ENCODE data around the gene MANBA.

The MANBA gene

DNA sequence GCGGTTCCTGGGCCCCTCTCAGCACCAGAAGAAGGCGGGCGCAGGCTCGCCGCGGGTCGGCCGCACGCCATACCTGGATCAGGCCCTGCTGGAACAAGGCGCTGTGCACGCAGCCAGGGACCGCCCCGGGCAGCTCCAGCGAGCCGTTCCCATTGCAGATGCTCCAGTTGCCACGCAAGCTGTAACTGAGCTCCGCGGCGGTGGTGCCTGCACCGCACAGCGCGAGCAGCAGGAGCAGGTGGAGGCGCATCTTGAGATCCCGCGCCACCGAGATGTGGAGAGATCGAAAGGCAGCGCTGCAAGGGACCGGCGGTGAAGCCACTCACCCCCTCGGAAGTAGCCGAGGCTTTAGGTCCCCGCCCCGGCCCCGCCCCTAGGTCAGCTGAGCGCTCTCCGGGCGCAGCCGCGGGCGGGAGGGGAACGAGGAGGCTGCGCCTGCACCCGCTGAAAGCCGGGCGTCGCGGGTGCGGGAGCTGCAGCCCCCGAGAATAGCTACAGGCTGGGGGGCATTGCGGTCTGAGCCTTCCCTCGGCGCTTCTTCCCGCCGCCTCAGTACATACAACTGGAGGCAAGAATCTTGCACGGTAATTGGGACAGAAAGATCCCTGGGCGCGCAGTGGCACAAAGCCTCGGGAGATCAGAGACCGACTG lies at the start of gene MANBA:
Gene MANBA (minus strand): TSS at position 324 of the 651 bp plus-strand sequence. CDS start 74 bp downstream, at position 250.
- DNase-seq (ENCODE audit: low read depth) = peak; percentile 34

DNA sequence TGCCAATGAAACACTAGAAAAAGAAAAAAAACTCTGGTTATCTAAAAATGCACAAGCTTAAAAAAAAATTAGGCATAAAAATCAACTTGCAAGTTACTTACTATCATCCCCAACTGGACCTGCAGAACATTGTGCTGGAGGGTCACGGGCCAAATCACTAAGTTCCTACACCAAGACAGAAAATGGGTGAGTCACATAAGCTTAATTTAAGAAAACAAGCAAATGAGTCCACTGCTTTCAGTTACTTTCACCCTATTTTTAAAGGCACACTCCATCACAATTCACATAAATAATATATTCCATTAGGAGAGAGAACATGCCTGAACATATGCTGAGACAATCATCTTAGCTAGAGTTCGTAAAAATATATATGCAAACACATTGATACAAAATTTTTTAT lies 48.9 kb upstream of the MANBA start:
- DNase-seq (ENCODE audit: low read depth) = peak; percentile 24

DNA sequence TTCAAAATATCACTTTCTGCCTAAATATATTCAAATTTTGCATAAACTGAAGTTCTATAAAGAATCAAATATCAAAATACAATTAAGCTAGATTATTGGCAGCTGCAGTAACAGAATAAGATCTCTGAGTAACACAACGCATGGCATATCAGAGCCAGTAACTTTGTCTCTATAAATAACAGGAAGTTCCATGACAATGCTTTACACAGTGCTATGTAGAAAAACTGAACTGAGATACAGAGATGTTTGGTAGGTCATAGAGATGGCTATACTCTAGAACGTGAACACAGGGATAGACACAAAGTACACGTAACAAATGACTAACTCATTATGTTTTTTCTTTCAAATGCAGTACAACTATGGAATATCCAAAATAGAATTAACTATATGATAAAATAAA lies 48.4 kb upstream of the MANBA start:
- DNase-seq (ENCODE audit: low read depth) = no peak

DNA sequence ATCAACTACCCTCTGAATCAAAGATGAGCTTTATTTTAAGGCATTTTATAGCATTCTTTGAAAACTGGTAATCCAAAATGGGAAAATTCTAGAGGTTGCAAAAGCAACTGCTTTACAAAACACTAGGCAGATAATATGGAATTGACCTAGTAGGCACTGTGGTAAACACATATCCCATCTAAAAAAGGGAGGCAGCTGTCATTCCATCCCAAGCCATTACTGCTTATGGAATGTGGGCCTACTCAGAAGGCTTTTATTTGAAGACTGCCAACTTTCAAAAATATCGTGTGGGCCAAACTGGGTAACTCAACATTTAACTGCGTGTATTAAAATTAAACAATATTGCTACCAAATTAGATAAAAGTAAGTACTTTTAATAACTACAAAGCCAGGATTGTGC lies 47.2 kb upstream of the MANBA start:
- DNase-seq (ENCODE audit: low read depth) = no peak

DNA sequence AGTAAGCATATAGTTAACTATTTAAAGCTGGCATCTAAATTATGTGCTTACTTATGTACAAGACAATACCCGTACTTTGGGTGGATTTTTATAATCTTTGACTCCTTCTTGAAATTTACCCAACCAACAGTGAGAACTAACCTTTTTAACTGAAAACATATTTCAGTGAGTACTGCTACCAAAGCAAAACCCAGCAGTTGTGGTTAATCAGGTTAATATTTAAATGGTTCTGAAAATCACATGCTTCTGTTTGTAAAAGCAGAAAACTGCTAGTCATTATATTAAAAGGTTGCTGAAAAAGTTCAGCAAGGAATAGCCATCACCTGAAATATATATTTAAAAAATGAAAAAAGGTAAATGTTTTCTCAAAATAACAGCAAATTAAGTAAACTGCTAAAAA lies 46.6 kb upstream of the MANBA start:
- no peak for DNase-seq (ENCODE audit: low read depth)

DNA sequence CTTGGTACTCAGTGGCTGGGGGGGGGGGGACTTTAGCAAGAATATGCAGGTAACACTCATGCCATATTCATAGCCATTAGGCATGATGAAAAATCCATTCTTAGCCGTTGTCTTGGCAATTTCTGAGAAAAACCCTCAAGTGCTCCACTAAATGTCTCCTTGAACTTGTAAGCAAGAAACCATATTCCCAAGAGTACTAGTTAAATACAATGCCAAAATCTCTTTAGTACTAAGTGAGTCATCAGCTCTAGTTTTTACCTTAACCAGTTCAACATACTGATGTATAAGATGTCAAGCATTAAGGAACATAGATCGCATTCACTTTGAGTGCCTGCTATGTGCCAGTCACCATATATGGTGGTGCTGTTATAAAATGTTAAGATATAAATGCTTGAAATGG lies 39.0 kb upstream of the MANBA start:
- DNase-seq (ENCODE audit: low read depth) = peak; percentile 48

DNA sequence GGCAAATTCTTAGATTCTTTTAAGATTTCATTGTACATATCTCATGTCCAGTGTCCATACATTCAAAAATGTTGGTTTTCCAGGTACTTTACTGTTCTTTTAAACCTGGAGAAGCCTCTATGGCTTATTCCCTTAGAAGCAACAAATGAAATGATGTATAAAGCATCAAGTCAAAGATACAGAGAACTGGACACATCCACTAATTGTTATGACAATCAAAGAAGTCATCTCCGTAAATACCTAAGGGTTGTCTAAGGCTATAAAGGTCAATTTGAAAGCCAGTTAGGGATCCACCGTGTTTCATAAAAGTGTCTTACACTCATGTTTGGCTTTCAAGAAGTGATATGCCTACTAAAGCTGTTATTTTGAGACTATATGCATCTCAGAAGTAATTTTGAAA lies 34.2 kb upstream of the MANBA start:
- DNase-seq (ENCODE audit: low read depth) = no peak

DNA sequence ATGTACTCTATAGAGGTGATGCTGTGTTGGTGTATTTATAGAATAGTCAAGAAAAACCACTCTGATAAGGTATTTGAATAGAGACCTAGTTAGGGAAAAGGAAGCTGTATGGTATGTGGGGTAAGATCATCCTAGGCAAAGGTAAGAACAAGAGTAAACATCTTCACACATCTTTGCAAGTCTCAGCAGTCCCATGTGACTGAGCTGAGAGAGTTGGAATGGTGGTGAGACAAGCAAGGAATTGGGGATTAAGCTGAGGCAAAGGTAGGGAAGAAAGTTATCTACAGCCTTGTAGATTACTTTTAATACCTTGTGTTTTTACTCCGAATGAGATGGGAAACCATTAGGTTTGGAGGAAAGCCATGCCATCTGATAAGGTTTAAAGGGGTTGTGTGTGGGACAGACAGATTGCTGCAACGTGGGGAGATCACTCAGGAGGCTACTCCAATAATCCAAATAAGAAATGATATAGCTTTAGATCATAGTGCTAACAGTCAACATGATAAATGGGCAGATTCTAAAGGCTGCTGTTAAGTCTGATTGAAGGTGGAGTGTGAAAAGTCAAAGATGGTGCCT lies 31.7 kb upstream of the MANBA start:
- no peak for DNase-seq (ENCODE audit: low read depth)

DNA sequence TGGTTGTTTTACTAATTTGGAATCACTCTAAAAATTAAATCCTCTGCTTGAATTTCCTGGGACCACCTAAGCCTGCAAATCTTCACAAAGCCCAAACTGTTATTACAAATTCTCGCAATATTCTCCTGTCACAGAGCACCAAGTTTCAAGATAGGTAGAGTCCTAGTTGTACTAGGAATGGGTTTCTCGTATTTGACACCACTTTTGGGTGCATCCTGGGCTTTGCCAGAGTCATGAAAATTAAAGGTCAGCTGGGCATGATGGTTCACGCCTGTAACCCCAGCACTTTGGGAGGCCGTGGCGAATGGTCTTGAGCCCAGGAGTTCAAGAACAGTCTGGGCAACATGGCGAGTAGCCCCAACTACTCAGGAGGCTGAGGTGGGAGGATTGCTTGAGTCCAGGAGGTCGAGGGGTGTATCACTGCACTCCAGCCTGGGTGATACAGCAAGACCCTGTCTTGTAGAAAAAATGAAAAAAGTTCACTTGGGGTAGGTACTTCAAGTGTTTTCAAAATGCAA lies 30.6 kb upstream of the MANBA start:
- DNase-seq (ENCODE audit: low read depth) = no peak

DNA sequence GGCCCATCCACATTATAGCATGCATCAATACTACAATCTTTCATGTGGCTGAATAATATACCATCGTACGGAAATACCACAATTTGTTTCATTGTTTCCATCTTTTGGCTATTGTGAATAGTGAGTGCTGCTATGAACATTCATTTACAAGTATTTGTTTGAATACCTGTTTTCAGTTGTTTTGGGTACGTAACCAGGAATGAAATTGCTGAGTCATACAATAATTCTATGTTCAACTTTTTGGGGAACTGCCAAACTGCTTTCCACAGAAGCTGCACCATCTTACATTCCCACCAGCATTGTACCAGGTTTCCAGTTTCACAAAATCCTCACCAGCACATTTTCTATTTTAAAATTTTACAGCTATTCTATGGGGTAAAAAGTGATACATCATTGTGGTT lies 28.5 kb upstream of the MANBA start:
- peak; percentile 68 for DNase-seq (ENCODE audit: low read depth)

DNA sequence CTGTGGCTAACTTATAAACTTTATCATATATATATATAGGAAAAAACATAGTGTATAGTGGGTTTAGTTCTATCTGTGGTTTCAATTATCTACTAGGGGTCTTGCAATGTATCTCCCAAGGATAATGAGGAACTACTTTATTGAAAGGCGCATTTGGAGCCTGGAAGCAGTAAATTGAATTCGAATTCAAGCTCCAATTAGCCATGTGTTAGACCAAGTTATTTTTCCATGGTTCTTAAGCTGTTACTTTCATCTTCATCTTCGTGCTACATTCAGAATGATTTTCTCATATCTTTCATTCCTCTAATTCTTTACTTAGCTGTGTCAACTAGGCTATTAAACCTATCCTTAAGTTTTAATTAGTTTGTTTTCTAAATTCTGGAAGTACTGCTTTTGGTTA lies 27.2 kb upstream of the MANBA start:
- DNase-seq (ENCODE audit: low read depth) = no peak

DNA sequence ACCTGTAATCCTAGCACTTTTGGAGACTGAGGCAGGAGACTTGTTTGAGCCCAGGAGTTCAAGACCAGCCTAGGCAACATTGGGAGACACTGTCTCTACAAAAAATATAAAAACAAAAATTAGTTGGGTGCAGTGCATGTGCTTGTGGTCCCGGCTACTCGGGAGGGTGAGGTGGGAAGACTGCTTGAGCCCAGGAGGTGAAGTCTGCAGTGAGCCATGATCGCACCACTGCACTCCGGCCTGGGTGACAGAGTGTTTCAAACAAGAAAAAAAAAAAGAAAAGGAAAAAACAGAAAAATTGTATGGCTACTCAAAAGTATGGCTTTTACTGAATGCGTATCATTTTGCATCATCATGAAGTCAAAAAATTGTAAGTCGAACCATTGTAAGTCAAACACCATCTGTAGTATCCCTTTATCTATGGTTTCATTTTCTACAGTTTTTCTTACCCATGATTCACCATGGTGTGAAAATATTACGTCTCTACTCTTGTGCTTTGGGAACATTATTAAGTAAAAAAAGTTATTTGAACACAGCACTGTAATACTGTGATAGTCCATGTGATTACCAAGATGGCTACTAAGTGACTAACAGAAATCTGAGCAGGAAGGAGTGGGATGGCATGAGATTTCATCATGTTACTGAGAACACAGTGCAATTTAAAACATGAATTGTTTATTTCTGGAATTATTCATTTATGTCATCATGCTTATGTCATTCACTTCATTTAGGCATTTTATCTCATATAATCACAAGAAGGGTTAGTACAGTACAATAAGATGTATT lies 26.5 kb upstream of the MANBA start:
- peak; percentile 79 for DNase-seq (ENCODE audit: low read depth)

DNA sequence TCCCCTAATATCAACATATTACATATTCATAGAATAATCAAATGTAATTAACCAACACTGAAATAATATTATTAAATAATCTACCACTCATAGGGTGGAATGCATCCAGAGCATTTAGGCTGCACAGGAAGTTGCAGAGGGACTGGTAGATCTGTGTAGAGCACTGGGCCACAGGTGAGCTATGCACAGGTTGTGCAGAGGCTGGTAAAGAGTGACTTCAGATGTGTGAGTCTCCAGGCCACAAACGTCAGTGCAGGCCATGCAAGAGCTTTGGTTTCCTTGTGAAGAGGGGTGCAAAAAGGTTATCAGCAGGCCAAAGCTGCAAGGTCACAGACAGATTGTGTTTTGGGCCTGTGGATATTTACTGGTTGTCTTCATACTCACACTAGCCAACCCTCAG lies 25.5 kb upstream of the MANBA start:
- DNase-seq (ENCODE audit: low read depth) = no peak

DNA sequence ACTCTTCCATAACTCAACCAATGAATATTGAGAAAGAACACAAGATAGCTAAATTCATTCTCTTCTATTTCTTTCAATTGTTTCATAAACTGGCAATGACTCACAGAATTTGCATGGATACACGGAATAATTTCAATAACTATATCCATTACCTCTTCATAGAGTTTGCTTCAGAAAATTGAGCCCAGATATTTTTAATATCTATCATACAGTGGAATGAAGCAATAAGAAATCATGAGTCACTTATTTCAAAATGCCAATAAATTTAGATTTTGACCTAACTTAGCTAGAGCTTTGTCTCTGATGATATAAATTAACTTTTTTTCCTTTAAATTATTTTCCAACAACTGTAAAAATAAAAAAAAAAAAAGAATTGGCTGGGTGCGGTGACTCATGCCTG lies 22.2 kb upstream of the MANBA start:
- DNase-seq (ENCODE audit: low read depth) = no peak

DNA sequence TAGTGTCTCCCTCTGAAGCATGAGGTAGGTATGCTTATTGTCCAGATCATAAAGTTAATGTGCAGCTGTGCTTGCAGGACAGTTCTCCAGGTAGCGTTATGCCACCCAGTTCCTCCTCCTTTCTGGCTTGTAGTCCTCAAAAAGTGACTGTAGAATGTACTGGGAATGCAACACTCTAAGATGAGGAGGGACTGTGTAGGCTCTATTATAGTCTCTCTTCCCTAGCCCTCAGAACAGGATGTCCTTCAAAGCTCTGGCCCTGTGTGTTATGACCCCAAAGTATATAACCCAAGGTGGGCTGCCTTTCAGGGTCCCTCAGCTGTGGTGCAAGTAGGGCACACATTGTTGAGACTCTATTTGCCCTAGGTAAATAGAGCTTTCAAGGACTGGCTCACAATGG lies 20.8 kb upstream of the MANBA start:
- DNase-seq (ENCODE audit: low read depth) = no peak

DNA sequence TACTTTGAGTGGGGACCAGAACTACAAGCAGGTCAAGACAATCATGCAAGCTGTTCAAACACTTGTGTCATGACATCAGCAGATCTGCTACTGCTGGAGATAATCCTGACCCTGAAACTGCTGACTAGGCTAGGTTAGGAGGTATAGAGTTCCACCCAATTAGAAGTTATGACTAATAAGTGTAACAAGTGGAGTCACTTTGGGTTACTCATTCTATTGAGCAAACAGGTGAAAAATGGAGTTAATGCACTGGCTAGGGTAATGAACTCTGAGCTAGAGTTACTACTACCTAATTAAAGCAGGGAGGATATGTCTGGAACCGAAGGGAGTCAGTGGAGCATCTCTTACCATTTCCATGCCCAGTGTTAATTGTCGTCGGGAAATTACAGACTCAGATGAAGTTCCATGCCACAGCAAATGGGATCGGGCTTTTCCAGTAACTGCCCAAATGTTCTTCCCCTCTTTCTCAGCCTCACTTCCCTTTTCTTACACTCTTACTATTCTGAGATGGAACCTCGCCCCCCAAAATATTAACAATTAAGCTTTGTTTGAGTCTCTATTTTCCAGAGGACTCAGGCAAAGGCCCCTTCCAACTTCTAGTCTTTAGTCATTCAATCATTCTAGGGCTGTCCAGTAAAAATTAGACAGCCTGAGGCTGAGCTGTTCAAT lies 19.8 kb upstream of the MANBA start:
- DNase-seq (ENCODE audit: low read depth) = no peak

DNA sequence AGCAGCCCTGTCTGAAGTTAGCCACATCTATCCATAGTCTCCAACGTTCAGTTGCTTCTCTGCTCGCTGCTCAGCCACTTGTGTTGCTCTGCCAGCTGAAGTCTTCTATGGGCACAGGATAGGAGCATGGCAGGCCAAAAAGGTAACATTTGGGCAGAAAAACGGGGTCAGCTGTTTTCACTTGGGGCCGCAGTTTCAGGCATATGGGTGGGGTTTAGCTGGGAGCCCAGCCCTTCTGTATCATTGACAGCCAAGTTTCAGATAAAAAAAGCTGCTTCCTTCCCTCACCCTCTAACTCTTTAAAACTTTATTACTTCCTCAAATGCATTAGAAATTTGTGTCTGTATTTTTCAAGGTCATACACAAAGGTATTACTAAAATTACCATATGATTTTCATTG lies 18.4 kb upstream of the MANBA start:
- no peak for DNase-seq (ENCODE audit: low read depth)

DNA sequence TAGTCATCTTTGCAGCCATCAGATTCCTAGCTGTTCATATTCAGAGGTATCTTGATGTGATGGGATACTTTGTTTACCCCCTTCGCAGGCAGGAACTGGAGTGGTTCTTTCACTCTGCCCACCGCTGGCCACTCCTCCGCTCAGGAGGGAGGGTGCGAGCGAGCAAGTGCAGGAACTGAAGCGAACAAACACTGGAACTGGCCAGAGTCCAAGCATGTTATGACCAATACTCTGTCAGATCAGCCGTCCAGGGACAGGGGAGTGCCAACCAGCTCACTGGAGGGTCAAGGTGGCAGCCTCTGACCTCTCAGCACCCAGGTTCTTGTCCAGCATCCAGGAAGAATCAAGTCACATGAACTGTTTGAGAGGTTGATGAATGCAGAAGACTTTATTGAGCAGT lies 18.0 kb upstream of the MANBA start:
- DNase-seq (ENCODE audit: low read depth) = no peak

DNA sequence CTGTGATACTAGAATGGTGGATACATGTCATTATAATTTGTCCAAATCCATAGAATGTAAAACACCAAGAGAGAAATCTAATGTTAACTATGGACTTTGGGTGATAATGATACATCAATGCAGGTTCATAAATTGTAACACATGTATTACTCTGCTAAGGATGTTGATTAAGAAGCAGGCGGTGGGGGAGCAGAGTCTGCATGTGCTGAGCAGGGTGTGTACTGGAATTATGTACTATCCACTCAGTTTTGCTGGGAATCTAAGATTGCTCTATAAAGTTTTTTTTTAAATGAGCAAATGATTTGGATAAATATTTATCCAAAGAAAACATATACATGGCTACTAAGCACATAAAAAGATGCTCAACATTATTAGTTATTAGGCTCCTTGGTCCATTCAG lies 15.0 kb upstream of the MANBA start:
- no peak for DNase-seq (ENCODE audit: low read depth)

DNA sequence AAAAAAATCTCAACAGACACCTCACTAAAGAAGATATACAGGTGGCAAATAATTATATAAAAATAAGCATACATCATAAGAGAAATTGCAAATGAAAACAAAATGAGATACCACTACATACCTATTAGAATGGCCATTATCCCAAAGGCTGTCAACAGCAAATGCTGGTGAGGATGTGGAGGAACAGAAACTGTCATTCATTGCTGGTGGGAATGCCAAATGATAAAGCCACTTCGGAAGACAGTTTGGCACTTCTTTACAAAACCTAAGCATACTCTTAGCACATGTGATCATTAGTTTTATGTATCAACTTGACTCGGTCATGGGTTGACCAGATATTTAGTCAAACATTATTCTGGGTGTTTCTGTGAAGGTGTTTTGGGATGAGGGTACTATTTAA lies 13.5 kb upstream of the MANBA start:
- DNase-seq (ENCODE audit: low read depth) = no peak

DNA sequence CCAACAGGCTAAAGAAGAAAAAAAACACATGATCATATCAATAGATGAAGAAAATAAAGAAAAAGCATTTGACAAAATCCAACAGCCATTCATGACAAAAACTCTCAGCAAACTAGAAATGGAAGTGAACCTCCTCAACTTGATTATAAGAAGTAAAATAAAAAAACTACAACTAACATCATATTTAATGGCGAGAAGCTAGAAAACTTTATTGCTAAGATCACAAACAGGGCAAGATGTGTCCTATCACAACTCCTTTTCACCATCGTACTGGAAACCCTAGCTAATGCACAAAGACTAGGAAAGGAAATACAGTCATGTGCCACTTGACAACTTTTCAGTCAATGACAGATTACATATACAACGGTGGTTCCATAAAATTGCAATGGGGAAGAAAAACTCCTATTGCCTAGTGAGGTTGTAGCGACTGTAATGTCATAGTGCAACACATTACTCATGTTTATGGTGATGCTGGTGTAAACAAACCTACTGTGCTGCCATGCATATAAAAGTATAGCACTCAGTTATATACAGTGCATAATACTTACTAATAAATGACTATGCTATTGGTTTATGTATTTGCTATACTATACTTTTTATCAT lies 12.1 kb upstream of the MANBA start:
- no peak for DNase-seq (ENCODE audit: low read depth)

DNA sequence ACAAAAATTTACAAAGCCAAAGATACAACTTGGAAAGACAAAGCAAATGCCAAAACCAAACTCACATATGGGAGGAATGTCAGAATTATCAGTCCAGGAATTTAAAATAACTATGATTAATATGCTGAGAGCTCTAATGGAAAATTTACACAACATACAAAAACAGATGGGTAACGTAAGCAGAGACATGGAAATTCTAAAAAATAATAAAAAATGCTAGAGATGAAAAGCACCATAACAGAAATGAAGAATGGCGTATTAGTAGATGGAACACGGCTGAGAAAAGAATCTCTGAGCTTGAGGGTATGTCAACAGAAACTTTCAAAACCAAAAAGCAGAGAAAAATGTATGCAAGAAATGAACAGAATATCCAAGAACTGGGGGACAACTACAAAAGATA lies 4.1 kb upstream of the MANBA start:
- DNase-seq (ENCODE audit: low read depth) = no peak
